Brain microvascular endothelial cell (primary cell): Measurements from ENCODE around the gene FAM107B.

ENCODE experiments used
- DNase-seq: peaks from one replicate; pipeline ENCODE4 v3.0.0-alpha.2; 2020
- H3K27ac ChIP-seq: fragments of 250-450 bp; sonication (Bioruptor Pico); 2 replicates; pipeline ENCODE4 v1.5.1; 2020; ENCODE audit warnings: mild to moderate bottlenecking, moderate library complexity
- H3K27me3 ChIP-seq: fragments of 250-450 bp; sonication (Bioruptor Pico); replicated peaks from 2 replicates; pipeline ENCODE4 v1.5.1; 2020; ENCODE audit warnings: mild to moderate bottlenecking
- H3K36me3 ChIP-seq: fragments of 250-450 bp; sonication (Bioruptor Pico); replicated peaks from 2 replicates; pipeline ENCODE4 v1.5.1; 2020; ENCODE audit warnings: mild to moderate bottlenecking
- H3K4me3 ChIP-seq: 2 replicates; pipeline ENCODE4 v1.5.1; 2011; ENCODE audit warnings: low read depth, mild to moderate bottlenecking, control low read depth, low read length, moderate library complexity
- CTCF ChIP-seq: IDR thresholded peaks from 2 replicates; pipeline ENCODE4 v1.5.1; 2011; ENCODE audit warnings: low read depth, mild to moderate bottlenecking, moderate library complexity, low read length, control low read depth, inconsistent platforms; ENCODE audit errors: missing control alignments
- in situ Hi-C: cut with HindIII; loops from 2 replicates; pipeline ENCODE4 v1.10.0; 2017; ENCODE audit warnings: low sequenced_read_pairs, low pct_ligation_motif_present

The FAM107B gene

DNA sequence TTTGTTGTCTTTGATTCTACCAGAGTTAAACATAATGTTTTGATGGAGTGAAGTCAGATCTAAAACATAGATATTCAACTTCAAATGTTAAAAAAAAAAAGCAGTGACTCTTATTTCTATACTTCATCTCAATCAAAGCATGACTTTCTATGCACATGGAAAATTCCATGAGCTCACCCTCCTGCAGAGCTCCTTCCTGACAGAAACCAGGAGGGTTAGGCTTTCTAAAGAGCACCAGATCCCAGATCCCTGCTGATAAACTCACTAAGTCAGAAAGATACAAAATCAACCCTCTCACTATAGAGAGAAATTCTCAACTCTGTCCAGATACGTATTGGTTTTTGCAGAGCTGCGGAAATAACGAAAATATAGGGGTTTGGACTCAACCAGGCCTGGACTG lies 122.6 kb downstream of the FAM107B start:
- no peak for DNase-seq
- no peak overlapping the region for H3K4me3 ChIP-seq
- no peaks in the 10 kb centered on the region for H3K36me3 ChIP-seq
- no peaks in the 10 kb centered on the region for H3K27me3 ChIP-seq
- in situ Hi-C loops, result no loop called here
- TF ChIP-seq CTCF, result no peak
- H3K27ac ChIP-seq, result no peak overlapping the region

GRCh38 chr10:14649739-14650138 lies 125.0 kb downstream of the FAM107B start:
- Histone ChIP-seq H3K27me3 (no peaks in the 10 kb centered on the region), H3K27ac (no peak overlapping the region), H3K4me3 (no peak overlapping the region), H3K36me3 (no peaks in the 10 kb centered on the region)
- in situ Hi-C loops, result no loop called here
- no peak for TF ChIP-seq CTCF
- DNase-seq, result no peak

DNA sequence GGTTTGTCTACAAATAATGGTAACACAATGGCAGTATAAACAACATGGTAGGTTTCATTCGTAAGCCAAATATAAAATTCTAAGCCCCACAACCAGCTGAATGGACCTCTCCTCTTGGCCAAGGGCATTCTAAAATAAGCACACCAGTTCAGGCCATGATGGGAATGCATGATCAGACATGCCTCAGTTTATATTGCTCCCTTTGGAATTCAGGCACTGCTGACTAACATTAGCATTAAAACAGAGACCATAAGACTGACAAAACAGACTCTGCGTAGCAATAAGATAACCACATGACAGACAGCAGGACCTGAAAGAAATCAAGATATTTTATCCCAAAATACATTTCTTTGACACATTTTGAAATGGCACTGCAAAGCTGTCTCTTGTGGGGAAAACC lies 125.8 kb downstream of the FAM107B start:
- Histone ChIP-seq H3K27me3 (no peaks in the 10 kb centered on the region), H3K4me3 (no peak overlapping the region), H3K36me3 (no peaks in the 10 kb centered on the region), H3K27ac (no peak overlapping the region)
- TF ChIP-seq CTCF, result no peak
- no peak for DNase-seq
- in situ Hi-C loops, result no loop called here

DNA sequence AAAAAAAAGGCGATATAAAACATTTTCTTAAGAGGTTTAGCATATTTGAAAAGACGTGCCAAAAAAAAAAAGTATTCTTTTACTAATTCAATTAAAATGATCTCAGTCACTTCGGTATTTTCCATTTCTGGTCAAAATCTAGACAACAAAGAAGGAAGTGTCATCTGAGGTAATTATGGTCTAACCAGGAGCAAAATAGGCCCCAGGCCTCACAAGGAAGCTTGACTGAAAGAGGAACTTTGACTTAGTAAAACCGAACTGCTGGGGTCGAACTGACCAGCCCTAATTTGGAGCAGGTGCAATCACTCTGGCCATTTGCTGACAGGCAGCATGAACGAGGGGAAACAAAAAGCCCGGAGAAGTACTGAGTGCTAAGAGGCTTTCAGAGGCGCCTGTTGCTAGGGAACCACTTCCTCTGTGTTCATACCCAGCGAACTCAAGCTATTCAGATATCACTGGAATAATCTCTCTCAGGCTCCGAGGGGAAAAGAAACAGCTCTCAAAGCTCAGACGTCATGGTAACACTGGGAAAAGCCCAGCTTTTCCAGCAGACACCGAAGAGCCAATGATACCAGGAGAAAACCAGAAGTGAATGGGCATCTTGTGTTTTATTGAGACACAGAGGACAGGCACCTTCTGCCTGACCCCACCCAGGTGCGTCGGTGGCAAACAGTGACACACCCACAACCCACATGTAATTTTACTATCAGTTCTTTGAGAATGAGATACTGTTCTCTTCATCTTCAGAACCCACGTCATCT lies 126.5 kb downstream of the FAM107B start:
- in situ Hi-C loops, result no loop called here
- Histone ChIP-seq H3K27ac (peak overlapping the region; percentile 20), H3K36me3 (no peaks in the 10 kb centered on the region), H3K4me3 (no peak overlapping the region), H3K27me3 (no peaks in the 10 kb centered on the region)
- DNase-seq, result peak; percentile 88
- TF ChIP-seq CTCF, result no peak

GRCh38 chr10:14645239-14645960 lies 129.3 kb downstream of the FAM107B start:
- in situ Hi-C loops, result no loop called here
- no peaks in the 10 kb centered on the region for H3K27me3 ChIP-seq
- DNase-seq, result no peak
- H3K36me3 ChIP-seq, result no peaks in the 10 kb centered on the region
- no peak overlapping the region for H3K4me3 ChIP-seq
- no peak for TF ChIP-seq CTCF
- H3K27ac ChIP-seq, result no peak overlapping the region
